GM19035 (cell line): Measurements from ENCODE around the gene PA2G4.

ENCODE experiments used
- ATAC-seq: cut with Tn5 transposase; IDR thresholded peaks from one replicate; pipeline ENCODE4 v1.9.1; 2021; ENCODE audit not compliant: unreplicated experiment

PA2G4 gene

GRCh38 chr12:56124133-56124532 is 19.8 kb downstream of the PA2G4 start:
- ATAC-seq, result no peak

GRCh38 chr12:56126732-56127239 is 22.4 kb downstream of the PA2G4 start:
- no peak for ATAC-seq

- no peak for ATAC-seq
Measured at GRCh38 chr12:56127485-56127887, 23.1 kb downstream of the PA2G4 start.

GRCh38 chr12:56127888-56128669 is 23.7 kb downstream of the PA2G4 start, which contains the start of gene ESYT1:
TSS of gene ESYT1 (plus strand) at chr12:56128267. CDS start at chr12:56128320, 53 bp downstream.
- peak; percentile 92 for ATAC-seq

GRCh38 chr12:56128670-56129205 is 24.4 kb downstream of the PA2G4 start:
- no peak for ATAC-seq

- ATAC-seq, result peak; percentile 30
Measured at GRCh38 chr12:56129206-56129941, 25.0 kb downstream of the PA2G4 start.

- no peak for ATAC-seq
Measured at GRCh38 chr12:56129942-56130495, 25.7 kb downstream of the PA2G4 start.

- no peak for ATAC-seq
Measured at GRCh38 chr12:56130876-56131275, 26.5 kb downstream of the PA2G4 start.

GRCh38 chr12:56134897-56135296 is 30.5 kb downstream of the PA2G4 start:
- ATAC-seq, result no peak

- no peak for ATAC-seq
Measured at GRCh38 chr12:56137853-56138571, 33.7 kb downstream of the PA2G4 start.

GRCh38 chr12:56141946-56142784 is 37.8 kb downstream of the PA2G4 start:
- ATAC-seq, result no peak

- ATAC-seq, result no peak
Measured at GRCh38 chr12:56143217-56143616, 38.9 kb downstream of the PA2G4 start.

- no peak for ATAC-seq
Measured at GRCh38 chr12:56143870-56144269, 39.5 kb downstream of the PA2G4 start.

- no peak for ATAC-seq
Measured at GRCh38 chr12:56145217-56145616, 40.9 kb downstream of the PA2G4 start.

- no peak for ATAC-seq
Measured at GRCh38 chr12:56146492-56147460, 42.4 kb downstream of the PA2G4 start.

- ATAC-seq, result no peak
Measured at GRCh38 chr12:56150563-56150962, 46.2 kb downstream of the PA2G4 start.

- peak; percentile 51 for ATAC-seq
Measured at GRCh38 chr12:56151672-56152131, 47.3 kb downstream of the PA2G4 start.

- peak; percentile 92 for ATAC-seq
Measured at GRCh38 chr12:56152132-56152755, 47.9 kb downstream of the PA2G4 start, which contains the start of gene MYL6B. TSS of gene MYL6B (plus strand) at chr12:56152587. CDS start at chr12:56153919, 1,332 bp downstream.
